ENCODE measurements around the gene PLA2G6.

DNA sequence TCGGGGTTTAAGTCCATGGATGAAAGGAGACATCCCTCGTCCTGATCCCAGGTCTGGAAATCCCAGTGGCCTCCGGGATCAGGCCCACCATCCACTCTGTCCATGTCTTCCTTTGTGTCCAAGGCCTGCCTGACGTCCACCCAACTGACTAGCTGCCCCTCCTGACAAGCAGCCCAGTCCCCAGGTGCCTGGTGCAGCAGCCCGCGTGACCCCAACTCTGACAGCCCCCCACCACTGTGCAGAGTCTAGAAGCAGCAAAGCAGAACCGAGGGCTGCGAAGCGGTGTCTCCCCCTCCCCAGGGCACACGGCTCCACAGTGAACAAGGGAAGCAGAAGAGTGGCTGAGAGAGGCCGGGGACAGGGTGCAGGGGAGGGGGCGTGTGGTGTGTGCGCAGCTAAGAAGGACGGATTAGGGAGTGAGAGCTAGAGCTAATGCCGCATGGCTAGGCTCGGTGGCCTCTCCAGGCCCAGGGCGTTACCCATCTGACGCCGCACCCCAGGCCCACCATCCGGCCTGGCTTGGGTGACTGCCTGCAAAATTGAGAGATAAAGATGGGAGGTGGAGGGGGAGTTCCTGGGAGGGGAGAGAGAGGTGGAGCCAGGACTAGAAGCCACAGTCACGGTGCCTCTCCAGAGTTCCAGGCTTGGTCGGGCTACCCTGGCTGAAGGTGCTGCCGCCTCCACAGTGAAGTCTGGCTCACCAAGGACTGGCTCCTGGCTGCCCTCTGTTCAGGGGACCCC is 54.5 kb downstream of the PLA2G6 start:
- TF ChIP-seq, protein P1, sequence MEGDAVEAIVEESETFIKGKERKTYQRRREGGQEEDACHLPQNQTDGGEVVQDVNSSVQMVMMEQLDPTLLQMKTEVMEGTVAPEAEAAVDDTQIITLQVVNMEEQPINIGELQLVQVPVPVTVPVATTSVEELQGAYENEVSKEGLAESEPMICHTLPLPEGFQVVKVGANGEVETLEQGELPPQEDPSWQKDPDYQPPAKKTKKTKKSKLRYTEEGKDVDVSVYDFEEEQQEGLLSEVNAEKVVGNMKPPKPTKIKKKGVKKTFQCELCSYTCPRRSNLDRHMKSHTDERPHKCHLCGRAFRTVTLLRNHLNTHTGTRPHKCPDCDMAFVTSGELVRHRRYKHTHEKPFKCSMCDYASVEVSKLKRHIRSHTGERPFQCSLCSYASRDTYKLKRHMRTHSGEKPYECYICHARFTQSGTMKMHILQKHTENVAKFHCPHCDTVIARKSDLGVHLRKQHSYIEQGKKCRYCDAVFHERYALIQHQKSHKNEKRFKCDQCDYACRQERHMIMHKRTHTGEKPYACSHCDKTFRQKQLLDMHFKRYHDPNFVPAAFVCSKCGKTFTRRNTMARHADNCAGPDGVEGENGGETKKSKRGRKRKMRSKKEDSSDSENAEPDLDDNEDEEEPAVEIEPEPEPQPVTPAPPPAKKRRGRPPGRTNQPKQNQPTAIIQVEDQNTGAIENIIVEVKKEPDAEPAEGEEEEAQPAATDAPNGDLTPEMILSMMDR (IDR thresholded peaks at IDR 0.05; ENCODE audit: borderline replicate concordance, extremely low read depth, low read length, poor library complexity, severe bottlenecking) = no peak
- TF ChIP-seq EZH2 (IDR thresholded peaks at IDR 0.05; ENCODE audit: borderline replicate concordance, low read depth, low read length, severe bottlenecking) = no peak
